ENCODE results near the gene KRTAP22-2. TPM values are rescaled to one million over a fixed set of nuclear protein-coding genes. Genes with fewer than 3 reads are reported as not detected.

KRTAP22-2 gene
- total RNA-seq, 1 donor from 2014 or later = not detected

GRCh38 chr21:30582870-30583269, 7.3 kb downstream of the KRTAP22-2 start:
- DNase-seq (ENCODE audit: low spot score) = peak; percentile 10
- Histone ChIP-seq H3F3A (ENCODE audit: low read depth) (no peaks in the 10 kb centered on the region), H3K4me2 (no peak overlapping the region), H3K4me1 (peaks cover 14% of the 10 kb centered on the region), H3K4me3 (no peak overlapping the region), H3K9ac (no peak overlapping the region), H3K27me3 (no peaks in the 10 kb centered on the region), H2AFZ (replicated peaks) (no peak overlapping the region), H3K27ac (no peak overlapping the region), H3K9me3 (ENCODE audit: low read depth) (peaks cover 11% of the 10 kb centered on the region), H4K20me1 (ENCODE audit: low read depth) (no peaks in the 10 kb centered on the region), H3K36me3 (peaks cover 4% of the 10 kb centered on the region), H3K79me2 (ENCODE audit: low read depth) (no peaks in the 10 kb centered on the region)
- Mint-ChIP-seq H3K4me1 (peaks cover 8% of the 10 kb centered on the region), H3K4me3 (no peak overlapping the region), H3K27ac (no peak overlapping the region), H3K9me3 (no peaks in the 10 kb centered on the region), H3K27me3 (ENCODE audit: insufficient read depth, low read depth) (no peaks in the 10 kb centered on the region), H3K36me3 (no peaks in the 10 kb centered on the region)
- no peak for TF ChIP-seq EZH2phosphoT487 (IDR thresholded peaks at IDR 0.05)
- TF ChIP-seq EZH2 (IDR thresholded peaks at IDR 0.05) = no peak
- TF ChIP-seq CTCF (IDR thresholded peaks at IDR 0.05) = no peak

GRCh38 chr21:30580132-30580531, 10.1 kb downstream of the KRTAP22-2 start:
- Histone ChIP-seq H3K4me2 (no peak overlapping the region), H3K79me2 (ENCODE audit: low read depth) (no peaks in the 10 kb centered on the region), H3K36me3 (no peaks in the 10 kb centered on the region), H3K9me3 (ENCODE audit: low read depth) (peaks cover 7% of the 10 kb centered on the region), H3K4me1 (peaks cover 14% of the 10 kb centered on the region), H3F3A (ENCODE audit: low read depth) (no peaks in the 10 kb centered on the region), H4K20me1 (ENCODE audit: low read depth) (no peaks in the 10 kb centered on the region), H2AFZ (replicated peaks) (no peak overlapping the region), H3K9ac (no peak overlapping the region), H3K27me3 (no peaks in the 10 kb centered on the region), H3K4me3 (no peak overlapping the region), H3K27ac (no peak overlapping the region)
- no peak for DNase-seq (ENCODE audit: low spot score)
- Mint-ChIP-seq H3K4me1 (peaks cover 8% of the 10 kb centered on the region), H3K9me3 (no peaks in the 10 kb centered on the region), H3K36me3 (no peaks in the 10 kb centered on the region), H3K27me3 (ENCODE audit: insufficient read depth, low read depth) (no peaks in the 10 kb centered on the region), H3K27ac (no peak overlapping the region), H3K4me3 (no peak overlapping the region)
- no peak for TF ChIP-seq EZH2phosphoT487 (IDR thresholded peaks at IDR 0.05)
- TF ChIP-seq CTCF (IDR thresholded peaks at IDR 0.05) = no peak
- TF ChIP-seq EZH2 (IDR thresholded peaks at IDR 0.05) = no peak

- H3K4me2 ChIP-seq = no peak overlapping the region
- H3K4me3 ChIP-seq = no peak overlapping the region
These were observed 10.9 kb downstream of the KRTAP22-2 start for GRCh38 chr21:30579346-30579745.

More at GRCh38 chr21:30579346-30579745, 10.9 kb downstream of the KRTAP22-2 start:
- Mint-ChIP-seq H3K27ac (no peak overlapping the region), H3K4me3 (no peak overlapping the region), H3K9me3 (no peaks in the 10 kb centered on the region), H3K4me1 (peaks cover 8% of the 10 kb centered on the region), H3K36me3 (no peaks in the 10 kb centered on the region), H3K27me3 (ENCODE audit: insufficient read depth, low read depth) (no peaks in the 10 kb centered on the region)
- H3K4me1 ChIP-seq = peaks cover 14% of the 10 kb centered on the region
- H3K9ac ChIP-seq = no peak overlapping the region
- peak overlapping the region; percentile 76 for H3K27ac ChIP-seq
- H3K9me3 ChIP-seq (ENCODE audit: low read depth) = peaks cover 7% of the 10 kb centered on the region
- TF ChIP-seq EZH2 (IDR thresholded peaks at IDR 0.05) = no peak
- TF ChIP-seq EZH2phosphoT487 (IDR thresholded peaks at IDR 0.05) = no peak
- TF ChIP-seq CTCF (IDR thresholded peaks at IDR 0.05) = no peak
- H4K20me1 ChIP-seq (ENCODE audit: low read depth) = no peaks in the 10 kb centered on the region
- H3K36me3 ChIP-seq = no peaks in the 10 kb centered on the region
- no peaks in the 10 kb centered on the region for H3K79me2 ChIP-seq (ENCODE audit: low read depth)
- no peaks in the 10 kb centered on the region for H3K27me3 ChIP-seq
- no peak overlapping the region for H2AFZ ChIP-seq (replicated peaks)
- no peaks in the 10 kb centered on the region for H3F3A ChIP-seq (ENCODE audit: low read depth)
- peak; percentile 33 for DNase-seq (ENCODE audit: low spot score)

All from neural progenitor cell (in vitro differentiated cells).